SK-N-MC (cell line): ENCODE data around the gene CAPS.
A peak's percentile ranks its signal among the peaks of the same experiment; 100 is the strongest.
"Not testable (repeated sequence)": the region's sequence is repeated elsewhere in the genome, so short reads cannot be mapped to it uniquely, and the experiment has no call there.

Experiments
- DNase-seq: peaks from one replicate; pipeline ENCODE4 v3.0.0-alpha.2; 2011; ENCODE audit warnings: low read depth, low spot score
- H3K27ac ChIP-seq: fragments of 200-600 bp; sonication (generic); 2 replicates; pipeline ENCODE4 v1.5.1; 2016; ENCODE audit warnings: mixed run types
- H3K36me3 ChIP-seq: fragments of 200-600 bp; sonication (generic); 2 replicates; pipeline ENCODE4 v1.6.1; 2017; ENCODE audit warnings: antibody characterized with exemption, low read length, mixed read lengths; ENCODE audit not compliant: insufficient read depth
- H3K4me3 ChIP-seq: fragments of 200-600 bp; sonication (generic); 2 replicates; pipeline ENCODE4 v1.5.1; 2016
- H3K9ac ChIP-seq: fragments of 200-600 bp; sonication (generic); 2 replicates; pipeline ENCODE4 v1.8.0; 2017; ENCODE audit warnings: mixed run types, mixed read lengths; ENCODE audit not compliant: insufficient read length
- H3K9me3 ChIP-seq: fragments of 200-600 bp; sonication (generic); 2 replicates; pipeline ENCODE4 v1.6.1; 2017; ENCODE audit warnings: low read depth, mild to moderate bottlenecking, antibody characterized with exemption, low read length, moderate library complexity, mixed read lengths
- EZH2 ChIP-seq: fragments of 200-600 bp; sonication (generic); IDR thresholded peaks from one replicate; pipeline ENCODE4 v1.6.1; 2017; ENCODE audit warnings: antibody characterized with exemption
- FOXP2 ChIP-seq: optimal IDR thresholded peaks from 2 replicates; pipeline ENCODE3; 2011; ENCODE audit warnings: mild to moderate bottlenecking, moderate library complexity; ENCODE audit not compliant: insufficient read depth; ENCODE audit errors: extremely low read length, control extremely low read depth
- POLR2AphosphoS5 ChIP-seq: IDR thresholded peaks from 2 replicates; pipeline ENCODE4 v1.6.1; 2012; ENCODE audit warnings: mild to moderate bottlenecking, low read depth, low read length, borderline replicate concordance

Gene CAPS

DNA sequence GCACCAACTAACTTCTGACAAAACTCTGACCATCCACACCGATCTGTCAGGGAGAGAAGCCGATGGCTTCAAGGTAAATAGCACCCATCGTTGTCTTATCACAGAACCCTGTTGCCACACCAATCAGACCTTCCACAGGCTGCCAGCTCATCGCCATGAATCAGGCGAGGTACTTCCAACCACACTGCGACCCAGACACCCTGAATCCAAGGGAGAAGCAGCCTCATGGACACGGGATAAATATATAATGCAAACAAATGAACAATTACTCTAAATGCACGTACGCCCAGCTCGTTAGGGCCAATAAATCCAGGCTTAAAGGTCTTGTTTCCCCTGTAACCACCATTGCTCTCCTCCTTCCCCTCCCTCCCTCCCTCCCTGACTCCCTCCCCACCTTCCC is 43.1 kb downstream of the CAPS start:
- H3K9me3 ChIP-seq, result no peaks in the 10 kb centered on the region
- TF ChIP-seq EZH2 (no peak), FOXP2 (no peak), POLR2AphosphoS5 (no peak)
- no peak overlapping the region for H3K27ac ChIP-seq
- no peak overlapping the region for H3K4me3 ChIP-seq
- DNase-seq, result no peak
- no peak overlapping the region for H3K9ac ChIP-seq
- H3K36me3 ChIP-seq, result peaks cover 6% of the 10 kb centered on the region; the same call in 1 of the 2 replicates

GRCh38 chr19:5958074-5958850 is 44.2 kb downstream of the CAPS start:
- no peak for DNase-seq
- no peak for TF ChIP-seq FOXP2
- no peak for TF ChIP-seq EZH2
- TF ChIP-seq POLR2AphosphoS5, result no peak
- no peak overlapping the region for H3K27ac ChIP-seq
- no peak overlapping the region for H3K9ac ChIP-seq
- peaks cover 6% of the 10 kb centered on the region; the same call in 1 of the 2 replicates for H3K36me3 ChIP-seq
- H3K4me3 ChIP-seq, result no peak overlapping the region
- H3K9me3 ChIP-seq, result no peaks in the 10 kb centered on the region

DNA sequence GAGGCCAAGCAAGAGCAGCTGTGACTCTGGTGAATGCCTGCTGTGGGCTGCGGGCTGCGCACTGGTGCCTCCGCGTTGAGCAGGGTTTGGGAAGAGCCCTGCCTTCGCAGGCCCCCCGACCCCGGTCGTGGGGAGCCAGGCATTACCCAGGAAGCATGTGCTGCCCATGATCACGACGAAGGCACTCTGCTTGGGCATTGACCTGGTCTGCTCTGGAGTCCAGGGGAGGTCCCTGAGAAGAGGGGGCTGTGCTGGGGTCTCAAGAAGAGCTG is 44.7 kb downstream of the CAPS start:
- no peak overlapping the region for H3K27ac ChIP-seq
- peaks cover 6% of the 10 kb centered on the region; the same call in 1 of the 2 replicates for H3K36me3 ChIP-seq
- no peaks in the 10 kb centered on the region for H3K9me3 ChIP-seq
- no peak overlapping the region for H3K4me3 ChIP-seq
- no peak for TF ChIP-seq EZH2
- no peak overlapping the region for H3K9ac ChIP-seq
- no peak for DNase-seq

DNA sequence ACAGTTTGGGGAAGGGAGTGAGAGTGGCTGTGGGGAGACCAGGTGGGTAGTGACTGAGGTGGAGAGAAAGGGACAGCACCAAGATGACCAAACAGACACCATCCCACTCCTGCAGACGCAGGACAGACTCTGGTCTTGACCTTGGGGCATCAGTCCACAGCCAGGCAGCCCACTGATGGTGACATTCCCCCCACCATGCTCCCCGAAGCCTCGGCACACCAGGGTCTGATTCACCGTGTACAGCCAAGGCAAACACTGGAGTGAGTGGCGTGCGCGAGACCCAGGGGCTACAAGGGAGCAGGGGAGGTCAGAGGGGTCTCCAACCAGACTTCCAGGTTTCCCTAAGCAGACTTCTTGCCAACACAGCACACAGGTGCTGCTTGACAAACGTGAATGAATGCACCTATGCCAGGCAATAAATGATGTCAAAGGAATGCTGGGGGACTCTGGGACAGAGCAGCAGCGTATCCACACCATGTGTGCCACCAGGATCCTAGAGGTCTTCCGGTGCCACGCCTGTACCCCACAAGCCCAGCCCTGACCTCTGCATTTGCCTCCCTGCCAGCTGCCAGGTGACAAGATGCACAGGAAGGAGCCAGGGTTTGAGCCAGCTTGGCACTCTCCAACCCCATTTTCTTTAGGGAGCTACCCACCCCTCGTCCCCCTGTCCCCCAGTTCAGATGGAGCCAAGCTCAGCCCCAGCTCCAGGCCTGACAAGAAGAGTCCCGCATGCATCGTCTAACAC is 45.4 kb downstream of the CAPS start:
- Histone ChIP-seq H3K27ac (no peak overlapping the region), H3K9ac (no peak overlapping the region), H3K36me3 (peaks cover 6% of the 10 kb centered on the region; the same call in 1 of the 2 replicates), H3K4me3 (no peak overlapping the region), H3K9me3 (no peaks in the 10 kb centered on the region)
- no peak for TF ChIP-seq FOXP2
- no peak for TF ChIP-seq EZH2
- TF ChIP-seq POLR2AphosphoS5, result no peak
- no peak for DNase-seq

DNA sequence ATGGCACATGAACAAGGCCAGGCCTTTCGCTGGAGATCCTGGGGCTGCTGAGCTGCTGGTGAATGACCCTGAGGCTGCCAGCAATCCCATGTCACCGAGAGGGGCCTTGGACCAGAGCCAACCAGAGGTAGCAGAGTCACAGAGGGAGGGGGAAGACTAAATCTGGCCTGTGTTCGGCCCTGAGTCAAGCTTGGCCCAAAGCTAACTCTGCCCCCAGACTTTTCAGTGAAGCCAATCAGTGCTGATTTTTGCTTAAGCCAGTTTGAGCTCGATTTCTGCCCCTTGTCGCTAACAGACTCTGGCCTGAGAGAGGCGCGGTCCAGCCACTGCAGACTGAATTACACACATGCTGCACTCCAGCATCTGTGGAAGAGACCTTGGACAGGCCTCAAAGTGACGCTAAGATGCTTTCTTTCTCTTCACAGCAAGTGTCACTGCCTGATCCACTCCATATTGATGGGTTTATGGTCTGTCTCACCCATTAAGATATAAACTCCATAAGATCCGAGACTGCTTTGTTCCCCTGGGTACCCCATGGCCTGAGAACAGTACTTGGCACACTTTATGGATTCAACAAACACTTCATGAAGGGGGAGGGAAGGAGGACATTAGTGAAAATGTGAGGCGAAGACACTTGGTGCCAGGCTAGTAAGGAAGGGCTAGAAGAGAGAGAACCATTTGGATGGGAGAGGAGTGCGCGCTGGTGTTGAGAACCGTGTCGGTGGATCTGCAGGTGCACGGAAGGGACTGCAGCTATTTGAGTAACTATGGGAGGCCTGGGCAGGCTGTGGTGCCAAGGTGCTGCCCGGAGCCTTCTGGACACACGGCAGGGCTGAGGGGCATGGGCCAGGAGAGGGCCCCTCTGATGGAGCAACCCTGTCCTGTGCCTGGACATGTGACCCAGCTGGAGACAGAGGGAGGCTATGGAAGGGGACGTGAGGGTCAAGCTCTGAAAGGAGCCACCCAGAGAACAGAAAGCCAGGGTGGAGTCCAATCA is 46.2 kb downstream of the CAPS start:
- H3K9ac ChIP-seq, result no peak overlapping the region
- H3K27ac ChIP-seq, result no peak overlapping the region
- TF ChIP-seq POLR2AphosphoS5 (no peak), FOXP2 (no peak)
- no peak overlapping the region for H3K4me3 ChIP-seq
- no peaks in the 10 kb centered on the region for H3K9me3 ChIP-seq
- no peak for DNase-seq
- peaks cover 6% of the 10 kb centered on the region; the same call in 1 of the 2 replicates for H3K36me3 ChIP-seq

DNA sequence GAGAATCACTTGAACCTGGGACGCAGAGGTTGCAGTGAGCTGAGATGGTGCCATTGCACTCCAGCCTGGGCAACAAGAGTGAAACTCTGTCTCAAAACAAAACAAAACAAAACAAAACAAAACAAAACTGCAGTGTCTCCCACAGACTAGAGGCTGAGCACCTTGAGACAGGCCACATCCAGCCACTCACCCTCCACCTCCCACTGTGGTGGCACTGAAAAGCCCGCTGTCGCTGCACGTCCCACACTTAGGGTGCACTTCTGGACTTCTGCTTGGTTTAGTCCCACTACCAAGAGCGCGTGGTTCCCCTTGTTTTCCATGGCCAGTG is 47.6 kb downstream of the CAPS start:
- H3K36me3 ChIP-seq, H3K9me3 ChIP-seq, DNase-seq, H3K9ac ChIP-seq: not testable (repeated sequence)
- H3K4me3 ChIP-seq, result peak overlapping the region; percentile 66
- peak overlapping the region; percentile 73; the same call in 1 of the 2 replicates for H3K27ac ChIP-seq

GRCh38 chr19:5961969-5962945 is 48.2 kb downstream of the CAPS start:
- TF ChIP-seq EZH2 (no peak), POLR2AphosphoS5 (no peak), FOXP2 (peak; percentile 80)
- peak overlapping the region; percentile 66 for H3K4me3 ChIP-seq
- DNase-seq, result no peak
- peaks cover 13% of the 10 kb centered on the region; the same call in 1 of the 2 replicates for H3K36me3 ChIP-seq
- H3K9ac ChIP-seq, result peak overlapping the region; percentile 32
- H3K27ac ChIP-seq, result peak overlapping the region; percentile 73
- H3K9me3 ChIP-seq, result no peaks in the 10 kb centered on the region

DNA sequence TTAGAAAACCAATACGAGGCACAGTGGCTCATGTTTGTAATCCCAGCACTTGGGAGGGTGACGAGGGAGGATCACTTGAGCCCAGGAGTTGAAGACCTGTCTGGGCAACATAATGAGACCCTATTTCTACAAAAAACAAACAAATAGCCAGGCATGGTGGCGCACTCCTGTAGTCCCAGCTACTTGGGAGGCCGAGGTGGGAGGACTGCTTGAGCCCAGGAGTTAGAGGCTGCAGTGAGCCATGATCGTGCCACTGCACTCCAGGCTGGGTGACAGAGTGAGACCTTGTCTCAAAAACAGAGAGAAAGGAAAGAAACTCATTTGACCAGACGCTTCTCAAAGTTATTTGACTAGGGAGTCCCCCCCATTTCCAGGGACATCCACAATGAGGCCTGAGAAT is 49.2 kb downstream of the CAPS start:
- H3K9ac ChIP-seq, H3K9me3 ChIP-seq, H3K36me3 ChIP-seq, H3K27ac ChIP-seq, DNase-seq, H3K4me3 ChIP-seq: not testable (repeated sequence)
